GM18868 (cell line): ENCODE data around the gene NEK3.
A peak's percentile ranks its signal among the peaks of the same experiment; 100 is the strongest.
"Not testable (repeated sequence)": the region's sequence is repeated elsewhere in the genome, so short reads cannot be mapped to it uniquely, and the experiment has no call there.

ENCODE experiments used
- ATAC-seq: cut with Tn5 transposase; IDR thresholded peaks from one replicate; pipeline ENCODE4 v1.9.1; 2021; ENCODE audit warnings: mild to moderate bottlenecking, moderate library complexity; ENCODE audit not compliant: unreplicated experiment

Gene NEK3, protein sequence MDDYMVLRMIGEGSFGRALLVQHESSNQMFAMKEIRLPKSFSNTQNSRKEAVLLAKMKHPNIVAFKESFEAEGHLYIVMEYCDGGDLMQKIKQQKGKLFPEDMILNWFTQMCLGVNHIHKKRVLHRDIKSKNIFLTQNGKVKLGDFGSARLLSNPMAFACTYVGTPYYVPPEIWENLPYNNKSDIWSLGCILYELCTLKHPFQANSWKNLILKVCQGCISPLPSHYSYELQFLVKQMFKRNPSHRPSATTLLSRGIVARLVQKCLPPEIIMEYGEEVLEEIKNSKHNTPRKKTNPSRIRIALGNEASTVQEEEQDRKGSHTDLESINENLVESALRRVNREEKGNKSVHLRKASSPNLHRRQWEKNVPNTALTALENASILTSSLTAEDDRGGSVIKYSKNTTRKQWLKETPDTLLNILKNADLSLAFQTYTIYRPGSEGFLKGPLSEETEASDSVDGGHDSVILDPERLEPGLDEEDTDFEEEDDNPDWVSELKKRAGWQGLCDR

DNA sequence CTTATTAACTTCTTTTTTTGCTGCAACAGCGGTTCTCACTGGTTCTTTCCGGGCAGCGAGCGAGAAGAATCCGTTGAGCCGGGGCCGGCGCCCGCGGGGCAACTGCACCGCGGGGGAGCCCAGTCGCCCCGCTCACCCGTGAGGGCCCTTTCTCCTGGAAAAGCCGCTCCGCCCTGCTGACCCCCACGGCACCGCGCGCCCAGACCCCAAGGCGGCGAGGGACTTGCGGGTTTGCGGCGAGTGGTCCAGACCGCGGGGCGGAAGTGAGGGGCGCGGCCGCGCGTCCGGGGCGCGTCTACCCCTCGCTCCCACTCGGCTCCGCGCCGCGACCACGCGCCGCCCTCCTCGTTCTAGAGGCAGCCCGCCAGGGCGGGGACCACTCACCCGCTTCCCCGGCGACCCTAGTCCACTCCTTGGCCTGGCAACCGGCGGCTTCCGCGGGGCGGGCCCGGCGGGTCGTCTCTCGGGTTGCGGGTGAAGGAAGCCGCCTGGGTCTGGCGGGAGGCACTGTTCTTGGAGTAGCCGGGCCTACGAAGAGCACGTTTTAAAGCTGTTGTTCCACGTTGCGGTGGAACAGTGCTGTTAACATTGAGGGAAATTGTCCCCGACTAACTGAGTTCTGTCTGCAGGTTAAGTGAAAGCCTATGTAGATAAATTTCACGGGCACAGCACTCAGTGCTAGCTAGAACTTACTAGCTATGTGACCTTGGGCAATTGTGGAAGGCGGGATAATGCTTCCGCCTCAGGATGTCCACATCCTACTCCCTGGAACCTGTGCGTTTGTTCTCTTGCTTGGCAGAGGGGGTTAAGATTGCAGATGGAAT lies at the start of gene NEK3:
Gene NEK3, minus strand, starts transcription at position 439 of the 824 bp plus-strand sequence. CDS start 3,406 bp downstream, outside the sequence.
- ATAC-seq = peak; percentile 86

DNA sequence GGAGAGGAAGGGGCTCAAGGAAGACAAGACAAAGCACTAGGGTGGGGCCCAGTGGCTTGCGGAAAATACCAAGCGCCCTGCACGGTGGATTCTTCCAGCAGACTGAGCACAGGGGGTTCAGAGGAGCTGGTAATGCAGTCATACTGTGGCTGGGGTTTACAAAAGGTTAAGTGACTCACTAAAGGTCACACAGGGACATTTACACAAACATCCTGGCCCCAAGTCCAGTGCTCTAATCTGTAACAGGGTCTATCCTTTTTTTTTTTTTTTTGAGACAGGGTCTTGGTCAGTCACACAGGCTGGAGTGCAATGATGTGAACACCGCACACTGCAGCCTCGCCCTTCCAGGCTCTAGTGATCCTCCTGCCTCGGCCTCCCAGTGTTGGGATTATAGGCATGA lies 49.0 kb upstream of the NEK3 start:
- not testable (repeated sequence) for ATAC-seq

DNA sequence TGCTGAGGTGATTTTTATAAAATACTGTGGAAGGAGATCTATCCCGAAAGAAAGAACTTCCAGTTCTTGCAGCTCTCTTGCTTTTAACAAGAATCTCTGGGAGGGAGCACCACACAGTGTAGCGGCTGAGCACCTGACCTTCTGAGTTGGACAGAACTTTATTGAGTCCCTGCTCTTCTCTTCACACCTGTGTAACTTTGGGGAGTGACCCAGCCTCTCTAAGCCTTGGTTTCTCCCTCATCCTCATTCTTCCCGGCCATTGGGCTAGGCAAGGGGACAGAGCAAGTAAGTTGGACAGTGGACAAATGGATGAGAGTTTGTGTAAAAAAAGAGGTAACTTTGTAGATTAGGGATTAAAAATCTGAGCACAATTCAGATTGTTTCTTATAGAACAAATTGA lies 48.5 kb upstream of the NEK3 start:
- not testable (repeated sequence) for ATAC-seq

DNA sequence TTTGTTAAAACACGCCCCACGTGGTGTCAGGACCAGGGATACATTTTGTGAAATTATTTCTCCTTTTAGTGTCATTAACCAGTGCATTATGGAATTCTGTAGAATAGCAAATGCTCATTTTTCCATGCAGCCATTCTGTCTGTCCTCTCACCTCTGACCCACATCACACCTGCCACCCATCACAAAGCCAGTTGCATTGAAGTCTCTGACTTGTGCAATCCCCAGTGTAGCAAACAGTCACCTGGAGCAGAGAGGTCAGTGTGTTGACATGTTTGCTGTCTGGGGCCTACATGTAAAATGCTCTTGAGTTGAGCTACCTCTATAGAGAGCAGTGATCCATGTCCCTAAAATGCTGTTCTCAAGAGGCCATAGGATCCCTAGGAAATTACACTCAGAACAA lies 47.9 kb upstream of the NEK3 start:
- ATAC-seq = not testable (repeated sequence)

DNA sequence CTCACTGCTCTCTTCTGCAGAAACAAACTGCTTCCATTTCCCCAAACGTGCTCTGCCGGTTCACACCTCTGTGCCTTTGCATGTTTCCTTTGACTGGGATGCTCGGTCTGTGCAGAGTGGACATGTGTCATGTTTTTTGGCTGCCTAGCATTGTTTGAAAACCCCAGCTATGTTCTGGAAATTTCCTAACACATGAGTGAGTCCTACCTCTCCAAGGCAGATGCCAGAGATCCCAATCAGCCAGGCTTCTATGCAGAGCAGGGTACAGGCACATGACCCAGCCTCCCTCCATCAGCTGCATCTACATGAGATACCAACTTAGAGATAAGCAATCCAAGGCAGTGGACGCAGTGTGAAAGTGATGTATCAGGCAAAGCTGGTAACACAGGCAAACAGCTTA lies 45.1 kb upstream of the NEK3 start:
- ATAC-seq = not testable (repeated sequence)

DNA sequence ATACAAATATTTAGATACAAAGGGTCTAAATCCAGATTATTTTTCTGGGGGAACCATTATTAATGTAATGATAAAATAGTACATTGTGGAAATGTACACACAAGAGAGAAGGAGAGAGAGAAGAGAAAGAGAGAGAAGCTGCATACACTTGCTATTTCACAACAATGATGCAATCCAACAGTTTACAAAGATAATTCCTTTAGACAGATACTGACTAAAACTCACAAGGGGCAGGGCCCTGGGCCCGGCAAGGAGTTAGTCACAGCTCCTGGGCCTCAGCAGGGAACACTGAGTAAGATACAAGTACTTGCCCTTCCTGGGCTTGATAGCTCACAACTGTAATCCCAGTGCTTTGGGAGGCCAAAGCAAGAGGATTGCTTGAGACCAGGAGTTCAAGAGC lies 44.5 kb upstream of the NEK3 start:
- not testable (repeated sequence) for ATAC-seq

DNA sequence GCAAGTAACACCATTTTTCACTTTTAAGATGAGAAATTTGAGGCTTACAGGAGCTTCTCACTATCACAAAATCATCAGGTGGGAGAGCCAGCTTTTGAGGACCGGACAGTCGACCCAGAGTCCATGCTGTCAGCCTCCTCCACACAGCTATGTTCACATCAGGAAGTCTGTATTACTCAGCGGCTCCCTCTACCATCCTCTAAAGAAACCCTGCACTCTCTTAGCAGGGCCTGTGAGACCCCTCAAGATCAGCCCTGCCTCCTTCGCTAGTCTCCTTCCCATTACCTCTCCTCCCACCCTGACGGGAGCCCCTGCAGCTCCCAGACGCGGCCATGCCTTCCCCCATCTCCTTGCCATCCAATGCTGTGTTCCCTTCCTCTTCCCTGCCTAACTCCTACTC lies 43.1 kb upstream of the NEK3 start:
- not testable (repeated sequence) for ATAC-seq

DNA sequence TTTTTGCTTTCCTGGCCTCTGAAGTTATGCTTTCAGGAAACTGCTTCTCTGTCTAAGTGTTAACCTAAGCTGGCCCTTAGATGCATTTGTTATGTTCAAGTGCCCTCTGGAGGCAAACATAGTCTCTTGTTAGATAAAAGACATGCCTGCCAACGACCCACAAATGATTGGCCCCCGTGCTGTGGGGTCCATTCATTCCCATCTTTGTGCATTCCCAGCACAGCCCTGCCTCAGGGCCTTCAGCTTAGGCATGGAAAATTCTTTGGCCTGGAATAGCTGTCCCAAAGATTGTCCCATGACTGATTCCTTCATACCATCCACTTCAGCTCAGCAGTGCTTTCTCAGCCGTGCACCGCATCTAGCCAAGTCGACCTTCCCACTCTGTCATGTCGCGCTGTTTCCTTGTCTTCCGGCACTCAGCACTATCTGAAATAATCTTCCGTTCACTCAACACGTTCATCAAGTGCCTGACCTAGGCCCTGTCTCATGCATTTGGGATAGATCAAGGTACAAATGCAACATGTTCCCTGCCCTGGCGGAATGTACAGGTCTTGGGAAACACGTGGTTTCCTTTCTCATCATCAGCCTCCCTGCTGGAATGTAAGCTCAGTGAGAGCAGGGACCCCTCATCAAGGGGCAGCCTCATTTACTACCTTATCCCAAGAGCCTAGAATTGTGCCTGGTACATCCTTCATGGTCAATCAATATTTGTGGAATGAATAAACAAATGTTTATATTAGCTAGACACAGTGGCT lies 42.2 kb upstream of the NEK3 start:
- peak; percentile 72 for ATAC-seq

DNA sequence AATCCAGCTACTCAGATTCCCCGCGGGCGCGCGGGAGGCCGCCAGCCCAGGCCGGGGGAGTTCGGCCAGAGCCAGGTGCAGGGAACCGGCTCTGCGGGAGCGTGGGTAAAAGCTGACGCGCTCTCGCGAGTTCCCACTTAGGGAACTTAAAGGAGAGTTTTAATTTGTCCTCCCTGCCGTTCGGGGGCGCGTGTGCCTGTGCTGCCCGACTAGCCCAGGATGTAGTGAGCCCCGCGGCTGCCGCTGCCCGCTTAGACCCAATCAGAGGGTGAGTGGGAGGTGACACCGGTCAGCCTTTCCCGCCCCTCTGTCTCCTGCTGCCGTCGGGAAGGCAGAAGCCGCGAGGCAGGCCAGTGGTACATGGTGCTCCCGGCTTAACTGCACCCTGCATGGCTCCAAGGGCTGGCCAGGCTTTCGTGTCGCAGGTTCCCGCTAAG lies 36.0 kb upstream of the NEK3 start:
- peak; percentile 50 for ATAC-seq

DNA sequence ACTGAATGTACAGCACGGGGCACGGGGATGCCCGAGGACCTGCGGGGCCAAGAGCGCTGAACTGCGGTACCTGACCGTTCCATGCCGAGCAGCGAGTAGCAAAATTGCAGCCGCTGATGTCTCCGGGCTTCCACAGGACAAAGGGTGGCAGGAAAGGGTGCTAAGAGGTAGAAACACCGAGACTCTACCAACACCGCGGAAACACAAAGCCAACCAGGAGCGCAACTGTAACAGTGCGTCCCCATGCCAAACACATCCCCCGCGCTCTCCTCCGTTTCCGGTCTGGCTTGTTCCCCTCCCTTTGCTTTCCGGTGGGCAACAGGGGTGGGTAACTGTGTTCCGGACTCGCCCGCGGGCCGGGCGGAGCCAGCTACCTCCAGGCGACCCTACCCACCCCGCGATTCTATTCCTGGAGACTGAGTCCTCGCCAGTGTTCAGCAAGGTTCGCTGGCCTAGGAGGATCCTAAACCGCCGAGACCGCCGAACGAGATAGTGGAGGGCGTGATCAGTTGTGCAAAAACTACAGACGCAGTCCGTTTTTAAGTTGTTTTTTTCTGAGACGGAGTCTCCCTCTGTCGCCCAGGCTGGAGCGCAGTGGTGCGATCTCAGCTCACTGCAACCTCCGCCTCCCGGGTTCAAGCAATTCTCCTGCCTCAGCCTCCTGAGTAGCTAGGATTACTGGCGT lies 34.9 kb upstream of the NEK3 start:
- peak; percentile 79 for ATAC-seq

DNA sequence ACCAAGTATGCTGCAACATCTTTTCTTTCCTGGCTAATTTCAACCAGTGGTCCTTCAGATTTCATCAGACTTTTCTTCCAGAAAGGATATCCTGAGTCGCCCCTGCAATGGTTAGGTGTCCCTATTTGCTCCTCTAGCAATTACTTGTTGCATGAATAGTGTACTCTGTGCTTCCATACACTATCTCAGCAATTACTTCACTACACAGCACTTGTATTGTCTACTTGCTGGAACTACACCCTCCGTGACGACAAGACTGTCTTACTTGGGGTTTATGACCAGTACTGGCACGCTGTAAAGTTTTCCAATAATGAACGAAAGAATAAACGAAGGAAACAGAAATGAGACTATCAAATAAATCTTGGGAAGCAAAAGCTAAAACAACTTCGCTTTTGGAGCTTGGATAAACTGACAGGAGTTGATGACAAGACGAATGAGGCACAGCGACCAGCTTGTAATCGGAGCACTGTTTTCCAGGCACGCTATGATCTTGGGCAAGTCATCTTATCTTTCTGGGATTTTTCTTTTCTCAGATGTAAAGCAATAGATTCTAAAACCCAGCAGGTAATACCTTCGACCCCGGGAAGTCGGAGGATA lies 34.3 kb upstream of the NEK3 start:
- ATAC-seq = peak; percentile 1

DNA sequence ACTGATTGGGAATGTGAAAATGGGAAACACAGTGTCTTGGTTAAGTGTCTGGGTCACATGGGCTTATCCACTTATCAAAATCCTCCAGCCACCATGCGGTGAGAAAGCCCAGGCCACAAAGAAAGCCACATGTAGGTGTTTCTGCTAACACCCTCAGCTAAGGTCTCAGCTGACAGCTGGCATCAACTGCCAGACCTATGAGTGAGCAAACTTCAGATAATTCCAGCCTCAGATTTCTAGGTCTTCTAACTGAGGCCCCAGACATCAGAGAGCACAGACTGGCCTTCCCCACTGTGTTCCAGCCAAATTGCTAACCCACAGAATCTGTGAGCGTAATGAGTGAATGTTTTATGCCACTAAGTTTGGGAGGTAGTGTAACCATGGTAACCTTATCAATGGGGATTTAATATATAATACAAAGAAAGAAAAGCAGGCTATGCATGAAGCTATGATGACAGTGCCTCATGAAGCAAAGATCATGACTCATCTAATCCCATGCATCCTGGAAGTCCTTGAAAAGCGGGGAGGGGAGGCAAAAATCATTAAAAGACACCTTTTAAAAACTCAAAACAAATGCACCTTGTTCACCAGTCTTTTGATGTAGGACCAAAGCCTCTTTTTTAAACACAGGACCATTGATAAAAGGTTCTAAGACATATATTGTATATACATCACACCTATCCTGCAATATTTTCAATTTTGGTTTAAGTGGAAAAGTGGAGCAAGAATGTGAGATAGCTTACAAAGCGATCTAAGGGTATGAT lies 28.2 kb upstream of the NEK3 start:
- ATAC-seq = peak; percentile 85

DNA sequence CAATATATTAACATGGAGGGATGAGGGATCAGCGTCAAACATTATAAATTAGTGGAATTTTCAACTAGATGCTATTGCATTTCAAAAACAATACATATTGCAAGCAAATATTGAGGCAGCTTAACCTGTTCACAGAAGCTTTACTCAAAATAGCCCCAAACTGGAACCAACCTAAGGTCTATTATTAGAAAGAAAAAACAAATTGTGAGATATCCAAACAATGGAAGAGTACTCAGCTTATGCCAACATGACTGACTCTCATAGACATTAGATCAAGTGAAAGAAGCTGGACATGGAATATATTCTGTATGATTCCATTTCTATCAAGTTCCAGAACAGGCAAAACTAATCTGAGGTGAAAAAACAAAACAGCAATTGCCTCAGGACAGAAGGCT lies 27.6 kb upstream of the NEK3 start:
- ATAC-seq = peak; percentile 14

DNA sequence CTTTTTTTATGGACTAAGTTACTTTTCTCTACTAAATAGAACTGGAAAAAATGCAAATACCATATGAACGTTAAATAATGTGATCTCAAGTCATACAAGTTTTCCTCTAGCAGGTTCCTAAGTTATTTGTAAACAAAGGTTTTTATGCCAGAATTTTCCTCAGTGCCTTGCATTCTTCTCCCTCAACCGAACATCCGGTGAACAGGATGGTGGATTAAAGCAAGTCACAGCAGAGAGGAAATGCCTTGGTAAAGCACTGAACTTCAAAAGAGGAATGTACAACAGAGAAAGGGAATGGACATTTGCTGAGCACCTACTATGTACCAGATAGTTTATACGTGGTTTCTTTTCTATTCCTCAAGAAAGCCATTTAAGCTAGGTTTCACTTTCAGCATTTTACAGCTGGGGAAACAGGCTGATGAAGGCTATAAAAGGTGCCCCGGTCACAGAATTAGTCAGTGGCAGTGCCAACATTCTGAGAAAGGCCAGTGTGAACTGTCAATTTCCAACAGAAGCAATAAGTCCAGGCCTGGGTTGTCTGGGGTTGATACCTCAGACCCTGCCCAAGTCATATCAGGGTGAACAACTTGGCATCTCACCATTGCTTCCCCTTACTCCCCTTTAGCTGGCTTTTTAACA lies 22.0 kb upstream of the NEK3 start:
- peak; percentile 82 for ATAC-seq

DNA sequence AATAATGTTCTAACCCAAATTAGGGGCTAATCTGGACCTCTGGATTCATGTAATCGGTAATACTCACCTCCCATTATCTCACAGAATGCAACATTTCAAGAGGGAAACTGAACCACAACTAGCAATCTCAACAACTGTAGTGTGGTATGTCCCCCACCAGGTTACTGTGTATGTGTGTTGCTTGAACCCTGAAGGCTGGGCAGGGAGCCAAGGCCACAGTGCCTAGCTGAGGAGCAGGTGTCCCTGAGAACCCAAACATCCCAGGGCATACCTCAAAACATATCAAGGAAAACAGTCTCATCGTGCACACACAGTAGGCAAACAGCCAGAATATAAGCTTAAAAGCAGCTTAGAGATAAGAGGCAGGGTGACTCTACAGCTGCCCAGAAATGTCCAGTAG lies 20.5 kb upstream of the NEK3 start:
- no peak for ATAC-seq

DNA sequence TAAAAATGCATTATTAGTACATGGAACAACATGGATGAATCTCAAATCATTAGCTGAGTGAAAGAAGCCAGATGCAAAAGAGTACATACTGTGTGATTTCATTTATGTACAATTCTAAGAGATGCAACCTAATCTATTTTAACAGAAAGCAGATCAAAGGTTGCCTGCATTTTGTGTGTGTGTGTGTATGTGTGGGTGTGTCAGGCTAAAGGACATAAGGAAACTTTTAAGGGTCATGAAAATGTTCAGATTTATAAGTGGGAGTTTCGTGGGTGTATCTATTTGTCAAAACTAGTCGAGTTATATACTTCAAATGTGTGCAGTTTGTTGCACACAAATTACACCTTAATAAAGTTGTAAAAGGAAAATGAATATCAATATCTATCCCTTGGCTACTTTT lies 17.9 kb upstream of the NEK3 start:
- no peak for ATAC-seq

DNA sequence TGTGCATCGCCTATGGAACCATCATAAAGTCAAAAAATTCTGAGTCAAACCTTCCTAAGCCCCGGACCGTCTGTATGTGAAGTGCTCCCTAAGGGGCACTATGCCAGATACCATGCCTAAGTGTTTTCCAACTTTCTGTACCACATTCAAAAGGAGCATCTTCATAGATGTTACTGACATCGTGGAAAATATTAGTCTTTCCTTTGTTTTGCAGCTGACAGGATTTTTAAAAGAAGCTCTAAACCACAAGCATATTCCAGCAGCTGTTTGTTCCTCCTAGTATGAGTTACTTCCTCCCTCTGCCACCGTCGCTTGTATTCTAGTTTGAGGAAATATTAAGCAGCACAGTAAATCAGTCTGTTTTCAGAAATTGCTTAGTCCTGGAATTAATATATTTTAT lies 14.6 kb upstream of the NEK3 start:
- ATAC-seq = not testable (repeated sequence)

DNA sequence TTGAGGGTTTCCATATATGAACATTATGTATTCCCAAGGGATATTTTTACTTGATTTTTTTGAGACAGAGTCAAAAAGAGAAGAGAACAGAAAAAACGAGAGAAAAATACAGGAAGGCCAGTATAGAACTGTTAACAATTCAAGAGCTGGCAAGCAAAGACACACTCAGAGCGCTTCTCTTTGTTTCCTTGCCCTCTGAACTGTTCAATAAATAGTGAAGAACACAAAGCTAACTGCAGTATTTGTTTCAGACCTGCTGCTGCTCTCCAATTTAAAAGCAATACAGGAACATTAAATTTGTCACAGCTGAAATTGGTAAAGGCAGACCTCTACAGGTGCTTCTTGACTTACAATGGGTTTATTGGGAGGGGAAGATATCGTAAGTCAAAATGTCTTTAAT lies 14.0 kb upstream of the NEK3 start:
- ATAC-seq = no peak

DNA sequence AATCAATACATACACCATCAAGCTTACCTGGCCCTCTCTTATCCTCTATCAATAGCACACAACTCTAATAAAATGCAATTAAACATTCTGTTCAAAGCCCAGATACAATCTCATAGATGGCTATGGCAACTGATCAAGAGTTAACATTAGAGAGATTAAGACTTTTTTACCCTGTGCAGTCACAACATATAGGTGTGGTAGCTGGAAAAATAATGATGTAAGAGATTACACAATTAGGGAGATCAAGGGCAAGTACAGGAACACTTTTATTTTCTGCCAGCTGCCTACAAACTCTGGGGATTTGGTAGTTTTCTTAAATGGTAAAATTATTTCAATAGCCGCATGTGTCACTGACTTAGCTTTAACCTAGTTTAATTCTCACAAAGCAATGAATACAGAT lies 12.3 kb upstream of the NEK3 start:
- ATAC-seq = not testable (repeated sequence)
